ENCODE measurements around the gene MATN1.
"Not testable (repeated sequence)": the region's sequence is repeated elsewhere in the genome, so short reads cannot be mapped to it uniquely, and the experiment has no call there.

MATN1 gene

GRCh38 chr1:30693822-30694221 is 29.6 kb downstream of the MATN1 start:
- DNase-seq, result no peak

DNA sequence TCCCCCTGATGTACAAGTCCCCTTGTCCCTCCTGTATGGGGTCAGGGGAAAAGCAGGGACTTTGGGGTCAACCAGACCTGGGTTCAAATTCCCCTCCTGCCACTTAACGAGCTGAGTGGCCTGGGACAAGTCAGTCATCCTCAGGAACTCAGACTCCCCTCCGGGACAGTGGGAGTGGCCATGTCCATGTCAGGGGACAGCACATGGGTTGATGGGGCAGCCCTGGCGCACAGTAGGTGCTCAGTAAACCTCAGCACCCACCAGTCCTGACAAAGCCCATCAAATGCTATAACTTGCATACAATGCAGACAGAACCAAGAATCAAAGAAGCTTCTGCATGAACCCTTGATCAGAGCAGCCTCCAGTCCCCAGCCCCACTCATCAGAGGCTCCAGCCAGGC is 30.0 kb downstream of the MATN1 start:
- no peak for DNase-seq

- no peak for DNase-seq
These were observed 30.5 kb downstream of the MATN1 start for GRCh38 chr1:30692948-30693301.

DNA sequence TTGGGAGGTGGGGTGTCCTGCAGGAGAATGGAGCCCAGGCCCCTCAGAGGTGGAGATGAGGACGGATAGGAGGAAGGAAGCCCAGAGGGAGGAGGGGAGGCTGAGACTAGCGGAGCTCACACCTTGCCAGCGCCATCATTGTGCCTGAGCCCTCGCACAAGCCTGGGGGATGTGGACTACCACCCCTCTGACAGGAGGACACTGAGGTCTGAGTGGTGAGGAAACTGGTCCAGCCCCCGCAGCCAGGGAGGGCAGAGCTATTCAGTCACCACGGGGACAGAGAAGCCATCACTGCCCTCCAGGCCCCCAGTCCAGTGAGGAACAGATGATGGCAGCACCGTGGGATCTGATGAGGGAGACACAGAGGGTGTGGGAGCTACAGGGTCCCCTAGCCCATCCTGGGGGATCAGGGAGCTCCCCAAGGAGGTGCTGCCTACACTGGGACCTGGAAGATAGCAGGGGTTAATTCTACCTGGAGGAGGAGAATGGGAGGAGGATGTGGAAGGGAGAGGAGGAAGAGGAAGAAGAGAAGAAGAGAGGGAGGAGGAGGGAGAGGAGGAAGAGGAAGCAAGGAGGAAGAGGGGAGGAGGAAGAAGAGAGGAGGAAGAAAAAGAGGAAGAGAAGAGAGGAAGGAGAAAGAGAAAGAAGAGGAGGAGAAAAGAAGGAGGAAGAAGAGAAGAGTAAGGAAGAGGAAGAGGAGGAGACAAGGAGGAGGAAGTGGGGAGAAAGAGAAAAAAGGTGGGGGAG is 31.0 kb downstream of the MATN1 start:
- no peak for DNase-seq

DNA sequence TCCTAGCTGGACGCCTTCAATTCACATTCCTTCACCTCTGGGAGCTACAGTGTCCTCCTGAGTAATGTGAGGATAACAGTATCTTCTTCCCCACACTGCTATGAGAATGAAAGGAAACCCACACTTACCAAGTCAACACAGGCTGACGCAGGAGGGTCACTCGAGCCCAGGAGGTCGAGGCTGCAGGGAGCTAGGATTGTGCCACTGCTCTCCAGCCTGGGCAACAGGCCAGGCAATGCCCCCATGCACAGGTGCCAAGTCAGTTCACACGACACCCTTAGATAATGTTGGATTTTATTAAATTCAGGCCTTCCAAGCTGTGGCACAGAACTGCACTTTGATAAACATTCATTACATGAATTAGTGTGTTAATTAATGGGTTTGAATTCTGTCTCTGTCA is 31.9 kb downstream of the MATN1 start:
- DNase-seq, result no peak

- no peak for DNase-seq
These were observed 33.3 kb downstream of the MATN1 start for GRCh38 chr1:30689901-30690645.

- DNase-seq, result no peak
These were observed 34.2 kb downstream of the MATN1 start for GRCh38 chr1:30688920-30689794.

- not testable (repeated sequence) for DNase-seq
These were observed 34.9 kb downstream of the MATN1 start for GRCh38 chr1:30688516-30688915.

- no peak for DNase-seq
These were observed 35.5 kb downstream of the MATN1 start for GRCh38 chr1:30687886-30688285.

DNA sequence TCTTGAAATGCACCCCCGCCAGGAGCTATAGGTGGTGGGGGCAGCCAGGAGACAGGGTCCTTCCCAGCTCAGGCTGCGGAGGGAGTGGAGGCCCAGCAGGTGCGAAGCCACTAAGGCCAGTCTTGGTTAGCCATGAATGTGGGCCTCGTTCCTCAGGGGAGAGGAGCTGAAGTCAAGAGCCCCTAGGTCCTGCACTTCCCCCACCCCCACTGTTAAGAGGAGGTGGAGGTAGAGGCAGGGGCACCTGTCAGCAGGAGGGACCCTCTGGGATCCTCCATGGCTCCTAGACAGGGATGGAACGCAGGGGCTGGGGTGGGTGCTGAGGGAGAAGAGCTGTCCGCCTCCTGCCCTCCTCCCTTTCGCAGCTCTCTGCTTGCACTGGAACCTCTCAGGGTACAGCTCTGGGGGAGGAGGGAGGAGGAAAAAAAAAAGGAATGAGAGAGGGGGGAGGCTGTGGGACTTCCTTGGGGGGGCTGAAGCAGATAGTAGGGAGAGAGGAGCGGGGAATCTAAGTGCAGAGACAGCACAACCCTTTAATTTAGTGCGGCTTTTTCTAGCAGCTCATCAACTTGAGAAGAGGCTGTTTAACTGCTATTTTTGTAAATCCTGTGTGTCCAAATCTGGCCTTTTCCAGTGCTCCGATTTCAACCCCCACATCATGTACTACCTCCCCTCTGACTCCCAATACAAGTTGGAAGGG is 37.0 kb downstream of the MATN1 start:
- DNase-seq, result no peak

DNA sequence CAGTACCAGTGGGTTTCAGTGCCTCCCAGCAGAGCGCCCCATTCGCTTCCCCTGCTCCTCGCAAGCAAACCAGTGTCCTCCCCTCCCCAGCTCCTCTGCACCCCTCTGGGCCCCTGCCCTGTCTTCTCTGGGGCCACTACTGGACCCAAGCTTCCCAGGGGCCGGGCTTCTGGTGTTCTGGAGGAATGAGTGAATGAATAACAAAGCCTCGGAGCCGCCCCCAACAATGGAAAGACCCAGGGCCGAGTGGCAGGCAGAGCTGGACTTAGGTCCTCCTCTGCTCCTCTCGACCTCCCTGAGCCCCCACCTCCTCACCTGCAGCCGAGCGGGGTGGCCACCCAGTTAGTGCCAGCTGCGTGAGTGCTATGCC is 37.6 kb downstream of the MATN1 start:
- no peak for DNase-seq

DNA sequence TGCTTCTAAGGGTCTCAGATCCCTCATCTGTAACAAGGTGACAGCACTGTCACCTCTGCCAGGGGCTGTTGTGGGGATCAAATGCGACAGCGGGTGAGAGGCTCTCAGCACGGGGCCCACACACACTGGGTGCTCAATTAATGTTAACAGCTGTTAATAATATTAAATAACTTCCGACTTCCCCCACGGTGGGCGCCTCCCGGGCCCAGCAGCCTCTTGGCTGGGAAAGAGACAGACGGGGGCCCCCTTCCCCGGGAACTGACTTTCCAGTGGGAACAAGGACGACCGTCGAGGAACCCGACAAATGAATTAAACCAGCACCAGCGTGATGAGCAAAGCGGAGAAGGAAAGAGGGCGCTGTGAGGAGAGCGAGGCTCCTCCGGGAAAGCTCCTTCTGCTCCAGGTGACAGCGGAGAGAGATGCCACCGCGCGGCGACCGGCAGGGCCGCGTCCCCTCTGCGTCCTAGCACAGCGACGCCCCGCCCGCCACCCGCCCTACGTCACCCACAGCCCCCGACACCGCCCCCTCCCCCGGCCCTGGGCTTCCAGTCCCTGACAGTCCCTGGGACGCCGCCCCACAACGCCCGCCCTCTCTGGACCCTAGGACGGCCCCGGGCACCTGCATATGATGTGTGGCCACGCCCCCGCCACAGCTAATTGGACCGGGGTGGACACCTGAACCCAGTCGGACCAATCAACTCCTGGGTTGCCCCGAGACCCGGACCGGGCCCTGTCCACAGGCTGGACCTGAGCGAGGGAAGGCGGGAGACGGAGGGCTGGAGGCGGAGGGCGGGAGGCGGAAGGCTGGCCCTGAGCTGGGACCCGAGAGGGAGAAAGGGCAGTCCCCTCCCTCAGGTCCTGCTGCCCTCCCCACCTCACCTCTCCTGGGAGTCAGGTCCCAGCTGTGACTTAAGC is 38.2 kb downstream of the MATN1 start:
- DNase-seq, result no peak

DNA sequence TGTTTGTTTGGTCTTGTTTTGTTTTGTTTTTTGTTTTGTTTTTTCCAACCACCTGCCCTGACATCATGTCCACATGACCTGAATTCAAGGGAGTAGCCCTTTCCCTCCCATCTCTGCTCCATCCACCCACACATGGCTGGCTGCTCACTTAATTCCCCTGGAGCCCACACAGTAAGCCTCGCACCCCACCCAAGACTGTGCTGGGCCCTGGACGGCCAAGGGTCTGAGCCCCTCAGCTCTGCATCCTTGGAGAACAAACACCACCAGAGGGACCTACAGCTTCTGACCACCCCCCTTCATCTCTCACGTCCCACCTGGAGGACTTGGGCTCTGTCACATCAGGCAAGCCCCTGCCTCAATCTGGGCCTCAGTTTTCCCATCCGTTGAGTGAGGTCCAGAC is 39.1 kb downstream of the MATN1 start:
- no peak for DNase-seq

DNA sequence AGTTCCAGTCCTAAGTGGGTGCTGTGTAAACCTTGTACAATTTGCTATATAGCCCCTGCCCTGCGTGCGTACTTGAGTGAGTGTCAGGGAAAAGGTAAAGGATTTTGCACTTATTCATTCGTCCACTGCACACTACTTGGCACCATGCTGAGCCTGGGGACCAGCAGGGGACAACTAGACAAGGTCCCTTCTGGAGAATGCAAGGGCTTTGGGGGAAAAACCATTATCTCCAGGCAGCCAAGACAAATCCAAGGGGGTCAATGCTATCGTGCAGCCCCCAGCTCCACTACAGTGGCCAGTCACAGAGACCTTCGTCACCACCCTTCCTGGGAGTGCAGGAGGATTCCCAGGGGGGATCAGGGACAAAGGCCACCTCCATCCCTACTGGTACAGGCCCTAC is 39.7 kb downstream of the MATN1 start:
- no peak for DNase-seq

GRCh38 chr1:30682396-30683275 is 40.7 kb downstream of the MATN1 start:
- DNase-seq, result no peak

- DNase-seq, result no peak
These were observed 41.6 kb downstream of the MATN1 start for GRCh38 chr1:30681782-30682181.

- DNase-seq, result no peak
These were observed 42.5 kb downstream of the MATN1 start for GRCh38 chr1:30680879-30681278.

DNA sequence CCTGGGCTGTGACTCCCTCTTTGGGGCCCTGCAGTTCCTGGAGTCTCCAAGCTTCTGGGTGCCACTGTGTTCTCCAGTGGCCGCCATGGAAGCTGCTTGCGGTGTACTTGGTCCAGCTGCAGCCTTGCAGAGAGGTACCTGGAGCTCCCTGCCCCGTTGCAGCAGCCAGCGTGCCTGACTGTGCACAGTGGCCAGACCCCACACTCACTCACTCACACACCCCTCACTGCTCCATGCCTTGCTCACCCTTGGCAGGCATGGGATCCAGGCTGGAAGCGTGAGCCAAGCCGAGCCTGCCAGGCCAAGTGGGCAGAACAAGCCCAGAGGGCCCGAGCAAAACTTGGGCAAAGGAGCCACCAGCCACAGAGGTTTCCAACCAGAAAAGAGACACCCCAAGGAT is 43.0 kb downstream of the MATN1 start:
- no peak for DNase-seq

DNA sequence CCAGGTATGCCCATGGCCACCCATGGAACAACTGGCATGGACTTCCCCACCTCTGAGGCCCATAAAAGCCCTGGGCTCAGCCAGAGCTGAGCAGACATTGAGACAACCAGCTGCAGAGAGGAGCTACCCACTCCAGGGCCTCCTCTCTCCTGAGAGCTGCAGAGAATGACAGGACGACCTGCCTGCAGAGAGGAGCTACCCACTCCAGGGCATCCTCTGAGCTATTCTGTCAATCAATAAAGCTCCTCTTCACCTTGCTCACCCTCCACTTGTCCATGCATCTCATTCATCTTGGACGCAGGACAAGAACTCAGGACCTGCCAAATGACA is 43.4 kb downstream of the MATN1 start:
- DNase-seq, result no peak

DNA sequence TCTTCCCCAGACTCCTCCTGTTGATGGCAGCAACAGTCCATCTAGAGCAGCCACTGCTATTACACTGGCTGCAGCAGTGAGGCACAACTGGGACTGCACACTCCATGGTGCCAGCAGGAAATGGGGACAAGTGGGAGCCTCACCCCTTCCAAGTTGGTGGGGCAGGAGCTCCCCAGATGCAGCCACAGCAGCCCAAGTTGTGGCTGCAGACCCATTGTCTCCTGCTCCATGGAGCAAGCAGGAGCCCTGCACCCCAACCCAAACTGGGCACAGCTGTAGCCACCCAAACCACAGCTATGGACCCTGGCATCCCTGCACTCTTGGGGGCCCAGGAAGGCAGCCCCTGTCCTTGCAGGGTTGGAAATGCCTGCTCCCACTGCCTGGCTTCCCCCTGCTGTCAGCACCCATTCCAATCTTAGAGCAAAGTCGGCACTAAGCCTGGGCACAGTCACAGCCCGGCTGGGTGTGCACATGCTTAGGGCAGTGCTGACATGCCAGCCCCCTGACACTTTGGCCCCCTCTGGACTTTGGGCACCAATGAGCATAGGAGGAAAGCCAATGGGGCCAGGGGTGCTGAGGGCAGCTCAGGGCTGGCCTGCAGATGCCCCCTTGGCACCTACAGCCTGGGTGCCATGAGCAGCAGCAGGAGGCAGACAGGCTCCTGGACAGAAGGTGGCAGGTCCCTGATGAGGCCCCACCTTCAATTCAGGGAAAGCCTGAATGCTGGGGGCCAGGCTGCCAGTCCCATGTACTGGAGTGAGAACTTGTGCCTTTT is 44.0 kb downstream of the MATN1 start:
- no peak for DNase-seq

Data from midbrain (tissue), 1 donor.